ENCODE data around the gene MOB1B.

Gene MOB1B

DNA sequence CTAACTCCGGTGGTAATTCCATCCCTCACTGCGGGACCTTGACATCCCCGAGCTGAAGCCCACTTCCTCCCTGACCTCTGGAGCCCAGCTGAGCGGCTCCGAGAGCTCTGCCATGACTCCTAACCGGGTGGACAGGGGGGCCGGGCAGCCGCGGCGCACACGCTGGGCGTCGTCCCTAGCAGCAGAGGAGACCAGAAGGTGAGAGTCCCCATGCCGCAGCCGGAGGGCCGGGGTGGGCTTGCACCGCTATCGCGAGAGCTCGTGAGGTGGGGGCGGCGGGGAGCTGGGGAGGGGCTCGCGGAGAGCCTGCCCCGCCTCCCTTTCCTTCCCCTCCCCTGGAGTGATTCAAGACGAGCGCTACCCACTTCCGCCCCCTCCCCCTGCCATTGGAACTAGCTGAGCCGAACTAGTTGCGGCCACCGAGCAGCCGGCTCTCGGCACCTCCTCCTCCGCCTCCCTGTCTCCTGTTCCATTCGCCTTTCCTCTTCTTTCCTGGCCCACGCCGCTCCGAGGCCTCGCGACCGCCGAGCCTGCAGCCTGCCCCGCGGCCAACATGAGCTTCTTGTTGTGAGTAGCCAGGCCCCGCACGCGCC, at the start of gene MOB1B:
Gene MOB1B (plus strand): TSS at position 386 of the 593 bp plus-strand sequence. CDS start 168 bp downstream, at position 554.
- TF ChIP-seq, protein P1, sequence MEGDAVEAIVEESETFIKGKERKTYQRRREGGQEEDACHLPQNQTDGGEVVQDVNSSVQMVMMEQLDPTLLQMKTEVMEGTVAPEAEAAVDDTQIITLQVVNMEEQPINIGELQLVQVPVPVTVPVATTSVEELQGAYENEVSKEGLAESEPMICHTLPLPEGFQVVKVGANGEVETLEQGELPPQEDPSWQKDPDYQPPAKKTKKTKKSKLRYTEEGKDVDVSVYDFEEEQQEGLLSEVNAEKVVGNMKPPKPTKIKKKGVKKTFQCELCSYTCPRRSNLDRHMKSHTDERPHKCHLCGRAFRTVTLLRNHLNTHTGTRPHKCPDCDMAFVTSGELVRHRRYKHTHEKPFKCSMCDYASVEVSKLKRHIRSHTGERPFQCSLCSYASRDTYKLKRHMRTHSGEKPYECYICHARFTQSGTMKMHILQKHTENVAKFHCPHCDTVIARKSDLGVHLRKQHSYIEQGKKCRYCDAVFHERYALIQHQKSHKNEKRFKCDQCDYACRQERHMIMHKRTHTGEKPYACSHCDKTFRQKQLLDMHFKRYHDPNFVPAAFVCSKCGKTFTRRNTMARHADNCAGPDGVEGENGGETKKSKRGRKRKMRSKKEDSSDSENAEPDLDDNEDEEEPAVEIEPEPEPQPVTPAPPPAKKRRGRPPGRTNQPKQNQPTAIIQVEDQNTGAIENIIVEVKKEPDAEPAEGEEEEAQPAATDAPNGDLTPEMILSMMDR (IDR thresholded peaks at IDR 0.05; ENCODE audit: low read depth, low read length): peak; percentile 40

DNA sequence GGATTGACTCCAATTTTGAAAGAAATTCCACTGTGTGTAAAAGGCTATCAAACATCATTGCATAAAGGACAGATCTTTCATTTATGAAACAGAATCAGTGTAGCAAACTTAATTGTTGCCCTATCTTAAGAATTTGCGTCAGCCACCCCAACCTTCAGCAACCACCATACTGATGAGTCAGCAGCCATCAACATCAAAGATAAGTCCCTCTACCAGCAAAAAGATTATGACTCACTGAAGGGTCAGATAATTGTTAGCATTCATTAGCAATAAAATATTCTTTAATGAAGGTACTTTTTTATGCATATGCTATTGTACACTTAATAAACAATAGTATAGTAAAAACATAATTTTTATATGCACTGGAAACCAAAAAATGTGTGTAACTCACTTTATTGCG, 46.7 kb upstream of the MOB1B start:
- TF ChIP-seq, protein P1 (IDR thresholded peaks at IDR 0.05; ENCODE audit: low read depth, low read length): no peak
- DNase-seq (ENCODE audit: extremely low read depth, low read depth): no peak

More for the DNA sequence above, at the start of gene MOB1B:
- DNase-seq (ENCODE audit: extremely low read depth, low read depth): peak; percentile 77

DNA sequence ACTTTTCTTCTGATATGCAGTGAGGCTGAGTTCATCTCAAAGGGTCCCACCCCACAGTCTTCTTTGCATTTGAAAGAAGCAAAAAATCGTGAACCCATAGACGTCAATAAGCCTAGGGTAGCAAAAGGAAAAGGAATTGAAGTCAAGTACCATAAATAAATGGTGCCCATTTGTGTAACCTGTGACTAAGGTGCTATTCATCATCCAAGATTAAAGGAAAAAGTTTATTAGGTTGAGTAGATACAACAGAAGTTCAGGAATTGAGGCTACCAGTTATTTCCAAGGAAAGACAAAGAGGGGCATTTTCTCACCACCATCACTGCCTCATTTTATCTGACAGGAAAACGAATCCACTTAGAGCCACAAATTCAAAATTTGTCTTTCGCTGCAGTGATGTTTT, 43.7 kb upstream of the MOB1B start:
- TF ChIP-seq, protein P1 (IDR thresholded peaks at IDR 0.05; ENCODE audit: low read depth, low read length): no peak
- no peak for DNase-seq (ENCODE audit: extremely low read depth, low read depth)

DNA sequence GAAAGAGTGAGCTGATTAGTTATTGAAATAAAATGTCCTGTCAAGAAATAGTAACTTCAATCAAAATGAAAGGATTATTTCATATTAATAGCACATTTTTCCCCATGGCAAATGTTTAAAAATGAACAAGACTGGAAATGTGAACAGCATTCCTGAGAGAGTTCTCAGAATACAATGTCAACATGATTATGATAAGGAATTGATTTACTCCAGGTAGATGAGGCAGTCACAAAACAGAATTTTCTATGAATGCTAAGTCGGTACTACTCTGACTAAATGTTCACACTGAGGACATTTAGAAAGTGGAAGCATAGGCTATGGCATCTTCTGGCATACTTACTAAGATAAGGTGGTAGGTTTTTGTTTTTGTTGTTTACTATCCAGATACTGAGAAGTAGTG, 43.1 kb upstream of the MOB1B start:
- no peak for DNase-seq (ENCODE audit: extremely low read depth, low read depth)
- TF ChIP-seq, protein P1 (IDR thresholded peaks at IDR 0.05; ENCODE audit: low read depth, low read length): no peak

DNA sequence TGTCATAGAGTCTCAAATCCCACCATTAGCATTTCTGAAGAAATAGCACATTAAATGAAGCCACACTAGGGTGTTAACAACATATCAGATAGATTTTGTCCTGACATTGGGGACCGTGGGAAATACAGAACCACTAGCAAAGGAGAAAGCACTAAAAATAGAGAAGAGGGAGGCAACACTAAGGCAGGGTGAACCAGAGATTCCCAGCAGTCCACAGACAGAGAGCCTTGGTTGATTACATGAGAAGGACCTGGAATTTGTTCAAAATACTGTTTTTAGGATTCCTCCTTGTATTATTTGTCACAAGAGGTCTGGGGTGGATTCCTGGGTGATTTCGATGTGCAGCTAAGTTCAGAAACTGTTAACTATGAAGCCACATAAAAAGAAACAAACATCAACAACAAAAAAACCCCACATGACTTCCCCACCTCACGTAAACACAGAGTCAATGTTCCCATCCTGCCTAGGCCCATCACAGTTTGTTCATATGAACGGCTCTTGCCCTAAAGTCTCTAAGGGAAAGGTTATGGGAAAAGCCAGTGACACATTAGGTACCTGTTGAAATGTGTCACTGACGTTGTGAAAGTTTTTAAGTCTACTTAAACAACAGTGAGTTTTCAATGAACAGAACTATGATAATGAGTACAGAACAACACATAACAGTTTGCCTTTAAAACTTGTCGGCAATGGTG, 38.9 kb upstream of the MOB1B start:
- TF ChIP-seq, protein P1 (IDR thresholded peaks at IDR 0.05; ENCODE audit: low read depth, low read length): no peak
- no peak for DNase-seq (ENCODE audit: extremely low read depth, low read depth)

DNA sequence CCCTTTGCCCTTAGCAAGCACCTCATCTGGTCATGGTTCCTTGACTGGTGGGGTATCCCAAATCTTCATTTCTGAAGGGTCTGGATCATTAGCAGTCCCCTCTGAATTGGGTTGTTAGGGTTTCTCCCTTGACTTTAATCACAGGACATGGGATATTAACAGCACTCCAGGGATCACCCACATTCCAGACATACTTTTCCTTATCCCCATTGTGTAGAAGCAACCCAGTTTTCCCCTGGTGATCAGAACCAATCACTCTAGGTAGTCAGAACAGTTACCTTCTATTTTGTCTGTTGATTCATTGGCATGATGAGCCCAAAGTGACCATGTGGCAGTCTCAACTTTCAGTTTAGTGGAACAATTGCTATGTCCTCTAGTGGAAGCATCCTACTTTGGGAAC, 33.4 kb upstream of the MOB1B start:
- DNase-seq (ENCODE audit: extremely low read depth, low read depth): no peak
- TF ChIP-seq, protein P1 (IDR thresholded peaks at IDR 0.05; ENCODE audit: low read depth, low read length): no peak

DNA sequence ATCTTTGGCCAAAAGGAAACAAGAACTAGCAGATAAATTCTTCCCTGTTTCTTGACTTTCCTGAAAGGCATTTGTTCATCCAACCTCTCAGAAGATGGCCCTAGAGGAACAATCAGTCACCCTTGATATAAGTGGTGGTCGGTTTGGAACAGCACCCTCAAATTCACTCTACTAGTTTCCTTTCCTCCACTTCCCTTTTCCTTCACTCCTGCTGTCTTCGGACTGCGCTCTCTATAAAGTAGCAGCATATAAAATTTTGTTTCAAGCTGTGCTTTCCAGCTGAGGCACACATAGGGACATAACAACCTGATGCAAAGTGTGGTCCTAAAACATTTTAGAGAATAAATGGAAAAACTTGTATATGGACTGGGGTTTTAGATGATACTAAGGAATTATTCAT, 29.0 kb upstream of the MOB1B start:
- no peak for DNase-seq (ENCODE audit: extremely low read depth, low read depth)
- TF ChIP-seq, protein P1 (IDR thresholded peaks at IDR 0.05; ENCODE audit: low read depth, low read length): no peak

Data from AG09319 (cell line).